ENCODE results near the gene HEBP2. TPM values are rescaled to one million over a fixed set of nuclear protein-coding genes. Genes with fewer than 3 reads are reported as not detected.

HEBP2 gene
- total RNA-seq, 2 donors from 2014 or later, result 30.9 to 34.0 TPM

DNA sequence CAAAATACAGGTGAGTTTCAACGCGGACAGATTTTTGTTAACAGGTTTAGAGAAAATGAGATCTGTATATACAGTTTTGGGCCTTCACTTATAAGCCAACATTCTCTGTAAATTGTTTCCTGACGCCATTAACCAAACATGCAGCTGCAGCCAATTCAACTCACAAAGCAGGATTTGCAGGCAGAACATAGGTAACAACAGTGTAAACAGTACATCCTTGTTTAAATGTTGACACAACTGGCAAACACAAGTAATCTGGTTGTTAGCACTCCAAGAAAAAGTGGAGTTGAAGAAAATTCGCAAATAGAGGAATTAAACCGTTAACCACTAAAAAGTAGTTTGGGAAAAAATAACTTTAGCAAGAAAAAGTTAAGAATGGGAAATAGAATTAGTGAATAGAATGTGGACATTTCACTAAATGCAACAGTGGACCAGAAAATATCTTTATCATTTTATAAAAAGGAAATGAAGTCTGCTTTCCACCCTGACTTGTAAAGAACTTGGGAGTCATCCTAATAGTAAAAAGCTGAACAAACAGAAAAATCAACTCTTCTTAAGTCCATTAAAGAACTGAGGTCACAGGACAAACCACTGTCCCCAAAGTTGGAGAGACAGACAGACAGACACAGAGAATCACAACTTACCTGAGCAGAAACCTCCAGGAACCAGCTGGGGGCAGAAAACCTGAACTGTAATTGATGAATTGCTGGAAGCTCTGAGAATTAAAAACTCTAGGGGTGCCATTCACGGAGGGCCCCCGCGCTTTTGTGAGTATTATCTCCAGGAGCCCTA is 16.2 kb upstream of the HEBP2 start:
- ATAC-seq, result no peak
- Mint-ChIP-seq H3K36me3 (no peaks in the 10 kb centered on the region), H3K9me3 (no peaks in the 10 kb centered on the region), H3K27ac (no peak overlapping the region)
- no peak for DNase-seq (ENCODE audit: low spot score in 2 of 2)

DNA sequence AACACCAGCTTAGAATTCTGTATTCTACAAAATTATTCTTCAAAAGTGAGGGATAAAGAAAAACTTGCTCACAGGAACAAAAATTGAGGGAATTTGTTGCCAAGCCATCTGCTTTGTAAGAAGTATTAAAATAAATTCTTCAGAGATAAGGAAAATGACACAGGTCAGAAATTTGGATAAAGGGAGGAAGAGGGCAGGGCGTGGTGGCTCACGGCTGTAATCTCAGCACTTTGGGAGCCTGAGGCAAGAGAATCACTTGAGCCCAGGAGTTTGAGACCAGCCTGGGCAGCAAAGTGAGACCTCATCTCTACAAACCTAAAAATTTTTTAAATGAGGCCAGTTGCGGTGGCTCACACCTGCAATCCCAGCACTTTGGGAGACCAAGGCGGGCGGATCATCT is 14.5 kb upstream of the HEBP2 start:
- H3K27ac Mint-ChIP-seq, result no peak overlapping the region
- no peaks in the 10 kb centered on the region for H3K9me3 Mint-ChIP-seq
- ATAC-seq, result no peak
- DNase-seq (ENCODE audit: low spot score in 2 of 2), result no peak
- H3K36me3 Mint-ChIP-seq, result no peaks in the 10 kb centered on the region

DNA sequence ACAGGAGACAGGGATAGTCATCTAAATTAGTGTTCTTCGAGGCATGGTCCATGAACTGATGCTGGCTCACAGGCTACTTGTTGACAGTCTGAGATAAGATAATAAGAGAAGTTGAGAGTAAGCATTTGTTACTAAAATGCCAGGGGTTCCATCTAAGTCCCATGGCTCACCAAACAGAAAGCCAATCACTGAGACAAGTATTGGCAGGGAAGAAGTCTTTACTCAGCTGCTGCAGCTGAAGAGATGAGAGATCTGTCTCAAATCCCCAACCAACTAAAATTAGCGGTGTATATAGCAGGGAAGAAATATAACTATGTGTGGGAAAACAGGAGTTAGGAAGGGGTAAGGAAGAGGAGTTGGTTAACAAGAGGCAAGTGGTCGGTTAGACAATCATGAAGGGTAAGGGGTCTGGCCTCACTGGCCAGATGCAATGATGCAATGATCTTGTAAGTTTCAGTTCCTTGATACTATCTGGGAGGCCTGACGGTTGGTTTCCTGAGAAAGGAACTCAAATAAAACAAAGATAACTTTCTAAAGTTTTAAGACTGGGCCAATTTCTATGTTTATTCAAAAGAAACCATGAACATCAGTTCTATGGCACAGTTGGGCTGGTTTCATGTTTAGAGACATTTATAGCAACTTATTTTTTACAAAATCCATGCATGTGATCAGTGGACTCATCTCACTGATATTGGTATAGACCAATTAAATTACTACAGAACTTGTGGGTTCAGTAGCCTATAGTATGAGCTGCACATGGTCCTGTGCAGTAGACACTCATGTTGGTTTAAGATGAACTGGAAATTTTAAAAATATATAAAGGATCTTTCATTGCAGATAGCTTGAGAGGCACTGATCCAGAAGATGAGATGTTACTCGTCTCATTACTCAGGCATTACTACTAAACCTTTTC is 9.9 kb upstream of the HEBP2 start:
- no peak for DNase-seq (ENCODE audit: low spot score in 2 of 2)
- no peak for ATAC-seq
- no peaks in the 10 kb centered on the region for H3K9me3 Mint-ChIP-seq
- H3K27ac Mint-ChIP-seq, result no peak overlapping the region
- no peaks in the 10 kb centered on the region for H3K36me3 Mint-ChIP-seq

DNA sequence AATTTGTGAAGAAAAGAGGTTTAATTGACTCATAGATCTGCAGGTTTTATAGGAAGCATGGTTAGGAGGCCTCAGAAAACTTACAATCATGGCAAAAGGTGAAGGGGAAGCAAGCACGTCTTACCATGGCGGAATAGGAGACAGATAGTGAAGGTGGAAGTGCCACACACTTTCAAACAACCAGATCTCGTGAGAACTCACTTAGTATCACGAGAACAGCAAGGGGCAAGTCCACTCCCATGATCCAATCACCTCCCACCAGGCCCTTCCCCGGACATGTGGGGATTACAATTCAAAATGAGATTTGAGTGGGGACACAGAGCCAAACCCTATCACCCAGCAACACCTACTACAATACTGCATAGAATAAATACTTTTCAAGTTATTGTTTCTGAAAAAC is 7.3 kb upstream of the HEBP2 start:
- DNase-seq (ENCODE audit: low spot score in 2 of 2), result no peak
- Mint-ChIP-seq H3K36me3 (no peaks in the 10 kb centered on the region), H3K9me3 (no peaks in the 10 kb centered on the region), H3K27ac (no peak overlapping the region)
- ATAC-seq, result no peak

DNA sequence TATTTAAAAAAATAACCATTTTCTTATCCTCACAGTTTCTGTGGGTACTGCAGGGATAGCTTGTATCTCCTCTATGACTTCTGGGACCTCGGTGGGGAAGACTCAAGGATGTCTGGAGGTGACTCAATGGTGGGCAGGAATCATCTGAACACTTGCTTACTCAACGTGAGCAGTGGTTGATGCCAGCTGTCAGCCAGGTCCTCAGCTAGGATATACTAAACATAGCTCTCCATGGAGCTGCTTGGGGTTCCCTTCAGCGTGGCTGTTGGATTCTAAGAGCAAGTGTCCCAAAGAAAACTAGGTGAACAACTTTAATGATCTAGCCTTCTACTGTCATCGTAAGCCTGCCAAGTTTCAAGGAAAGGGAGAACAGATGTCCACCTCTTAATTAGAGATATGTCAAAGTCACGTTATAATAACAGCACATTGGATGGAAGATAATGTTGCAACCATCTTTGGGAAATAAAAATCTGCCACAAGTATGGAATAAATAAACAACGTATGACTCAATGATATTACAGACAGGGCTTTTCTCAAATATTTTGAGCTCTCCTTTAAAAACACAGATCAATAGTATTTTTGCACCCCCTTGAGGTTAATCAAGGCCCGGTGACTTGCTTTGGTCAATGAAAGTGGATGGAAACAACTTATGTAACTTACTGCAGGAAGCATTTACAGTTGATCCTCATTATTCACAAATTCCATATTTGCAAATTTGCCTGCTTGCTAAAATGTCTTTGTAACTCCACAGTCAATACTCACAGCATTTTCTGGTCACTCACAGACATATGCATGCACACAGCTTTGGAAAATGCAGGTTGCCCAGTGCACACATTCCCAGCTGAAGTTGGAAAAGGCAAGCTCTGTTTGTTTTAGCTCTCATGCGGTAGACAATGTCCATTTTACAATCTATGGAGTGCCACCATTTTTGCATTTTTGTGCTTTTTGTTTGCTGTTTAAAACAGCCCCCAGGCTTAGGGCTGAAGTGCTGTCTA is 6.6 kb upstream of the HEBP2 start:
- DNase-seq (ENCODE audit: low spot score in 2 of 2) (no peak), ATAC-seq (no peak)
- Mint-ChIP-seq H3K9me3 (no peaks in the 10 kb centered on the region), H3K27ac (no peak overlapping the region), H3K36me3 (no peaks in the 10 kb centered on the region)

DNA sequence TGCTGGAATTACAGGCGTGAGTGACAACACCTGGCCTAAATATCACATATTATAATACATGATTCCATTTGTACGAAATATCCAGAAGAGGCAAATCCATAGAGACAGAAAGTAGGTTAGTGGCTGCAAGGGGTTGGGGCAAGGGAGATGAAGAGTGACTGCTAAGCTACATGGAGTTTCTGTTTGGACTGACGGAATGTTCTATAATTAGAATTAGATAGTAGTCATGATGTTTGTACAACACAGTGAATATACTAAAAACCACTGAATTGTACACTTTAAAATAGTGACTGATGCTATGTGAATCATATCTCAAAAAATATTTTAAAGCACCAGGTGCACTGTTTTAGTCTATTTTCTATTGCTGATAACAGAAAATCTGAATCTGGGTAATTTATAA is 3.7 kb upstream of the HEBP2 start:
- no peaks in the 10 kb centered on the region for H3K9me3 Mint-ChIP-seq
- H3K36me3 Mint-ChIP-seq, result peaks cover 0 to 6% of the 10 kb centered on the region in 2 donors
- H3K27ac Mint-ChIP-seq, result no peak overlapping the region
- ATAC-seq (no peak), DNase-seq (ENCODE audit: low spot score in 2 of 2) (no peak)

DNA sequence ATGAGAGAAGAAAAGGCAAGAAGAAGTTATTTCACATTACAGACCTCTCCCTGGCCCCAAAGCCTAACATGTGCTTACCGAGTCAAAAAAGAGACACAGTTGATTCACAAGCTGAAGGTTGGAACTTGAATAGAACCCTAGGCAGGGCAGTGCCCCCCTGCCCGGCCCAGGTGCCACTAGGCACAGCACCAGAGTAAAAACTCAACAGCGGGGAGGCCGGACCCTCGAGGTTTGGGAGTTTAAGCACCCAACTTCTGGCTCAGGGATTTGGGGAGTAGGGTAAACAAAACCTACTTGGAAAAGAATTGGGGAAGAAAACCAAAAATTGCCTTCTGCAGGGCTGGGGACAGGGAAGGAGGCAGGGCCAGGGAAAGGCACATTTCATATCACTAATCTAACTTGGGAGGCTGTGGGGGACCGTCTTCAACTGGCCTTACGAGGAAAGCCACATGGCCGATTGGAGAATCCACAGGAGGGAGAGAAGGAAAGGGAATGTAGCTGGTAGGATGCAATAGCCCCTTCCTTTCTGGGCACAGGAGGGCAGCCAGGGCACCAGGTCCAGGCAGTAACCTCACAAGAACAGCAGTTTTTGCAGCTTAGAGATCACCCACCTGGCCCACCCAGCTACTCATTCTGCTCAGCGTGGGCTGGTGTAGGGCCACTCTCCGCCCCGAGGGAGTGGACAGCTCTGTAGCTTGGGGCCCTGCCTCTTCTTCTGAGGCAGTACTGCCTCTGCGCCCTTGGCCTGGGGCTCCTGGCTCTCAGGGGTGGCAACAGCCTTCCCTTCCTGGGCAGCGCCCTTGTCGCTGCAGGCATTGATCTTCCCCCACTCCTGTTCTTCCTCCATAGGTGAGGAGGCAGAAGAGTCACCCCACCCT is 1.8 kb upstream of the HEBP2 start:
- no peak for ATAC-seq
- DNase-seq (ENCODE audit: low spot score in 2 of 2), result no peak
- H3K9me3 Mint-ChIP-seq, result no peaks in the 10 kb centered on the region
- H3K27ac Mint-ChIP-seq, result no peak overlapping the region
- H3K36me3 Mint-ChIP-seq, result peaks cover 0 to 17% of the 10 kb centered on the region in 2 donors

DNA sequence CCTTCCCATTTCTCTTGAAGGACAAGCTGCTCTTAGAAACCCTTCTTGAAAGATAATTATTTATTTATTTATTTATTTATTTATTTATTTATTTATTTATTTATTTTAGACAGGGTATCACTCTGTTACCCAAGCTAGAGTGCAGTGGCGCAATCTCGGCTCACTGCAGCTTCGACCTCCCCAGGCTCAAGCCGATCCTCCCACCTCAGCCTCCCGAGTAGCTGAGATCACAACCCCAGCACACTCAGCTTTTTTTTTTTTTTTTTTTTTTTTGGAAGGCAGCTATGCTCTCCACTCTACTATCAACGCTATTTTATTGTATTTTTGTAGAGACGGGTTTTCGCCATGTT is 1.2 kb upstream of the HEBP2 start:
- Mint-ChIP-seq H3K27ac (peak overlapping the region in 1 of 2 donors; percentile 76), H3K36me3 (peaks cover 0 to 17% of the 10 kb centered on the region in 2 donors), H3K9me3 (no peaks in the 10 kb centered on the region)
- ATAC-seq (no peak), DNase-seq (ENCODE audit: low spot score in 2 of 2) (no peak)

DNA sequence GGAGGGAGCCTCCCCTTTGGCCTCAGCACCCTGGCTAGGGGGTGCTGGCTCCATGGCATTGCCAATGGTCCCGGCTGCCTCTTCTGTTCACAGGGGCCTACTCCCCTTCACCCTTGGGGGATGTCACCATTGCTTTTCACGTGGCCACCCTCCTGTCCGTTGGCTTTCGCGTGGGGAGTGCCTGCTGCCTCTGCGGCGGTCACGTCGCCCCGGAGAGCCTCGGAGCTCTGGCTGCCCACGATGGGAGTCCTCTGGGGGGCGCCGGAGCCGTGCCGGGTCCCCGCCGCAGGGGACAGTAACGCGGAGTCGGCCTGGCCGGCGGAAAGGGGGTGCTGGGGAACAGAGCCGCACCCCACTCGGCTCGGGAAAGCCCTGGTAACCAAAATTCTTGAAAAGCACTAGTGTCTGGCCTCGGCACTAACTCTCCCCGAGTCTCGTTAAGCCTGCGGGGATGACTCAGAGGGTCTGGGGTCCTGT is 661 bp upstream of the HEBP2 start:
- Mint-ChIP-seq H3K36me3 (peaks cover 0 to 21% of the 10 kb centered on the region in 2 donors), H3K9me3 (no peaks in the 10 kb centered on the region), H3K27ac (peak overlapping the region in 1 of 2 donors; percentile 76)
- DNase-seq (ENCODE audit: low spot score in 2 of 2), result peak in 1 of 2 donors; percentile 38
- peak; percentile 29 to 54 for ATAC-seq

DNA sequence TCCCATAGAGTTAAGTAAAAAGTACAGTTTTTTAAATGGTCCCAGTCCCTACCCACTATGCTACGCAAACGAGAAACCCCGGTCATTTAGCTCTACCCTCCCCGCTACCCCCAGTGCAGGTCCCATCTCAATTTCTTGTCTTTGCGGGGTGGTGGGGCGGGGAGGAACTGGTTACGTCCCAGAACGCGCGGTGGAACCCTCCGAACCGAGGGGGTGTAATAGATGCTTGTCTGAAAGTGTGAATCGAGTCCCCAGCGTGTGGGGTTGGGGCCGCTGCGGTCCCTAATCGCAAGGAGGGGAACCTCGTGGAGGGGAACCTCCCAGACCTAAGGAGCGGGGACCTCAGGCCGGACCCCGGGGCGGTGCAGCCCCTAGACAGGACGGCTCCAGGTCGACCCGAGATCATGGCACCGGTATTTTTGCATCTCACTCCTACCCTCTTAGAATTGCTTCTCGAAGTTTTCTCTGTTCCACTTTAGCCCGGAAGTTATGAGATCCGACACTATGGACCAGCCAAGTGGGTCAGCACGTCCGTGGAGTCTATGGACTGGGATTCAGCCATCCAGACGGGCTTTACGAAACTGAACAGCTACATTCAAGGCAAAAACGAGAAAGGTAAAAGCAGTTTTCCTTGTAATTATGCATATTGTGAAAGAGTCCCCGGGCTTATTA is 779 bp downstream of the HEBP2 start:
- ATAC-seq, result peak in 1 of 2 donors; percentile 8
- DNase-seq (ENCODE audit: low spot score in 2 of 2), result peak in 1 of 2 donors; percentile 28
- no peaks in the 10 kb centered on the region for H3K9me3 Mint-ChIP-seq
- H3K36me3 Mint-ChIP-seq, result peaks cover 9 to 36% of the 10 kb centered on the region in 2 donors
- peak overlapping the region; percentile 32 to 77 for H3K27ac Mint-ChIP-seq

DNA sequence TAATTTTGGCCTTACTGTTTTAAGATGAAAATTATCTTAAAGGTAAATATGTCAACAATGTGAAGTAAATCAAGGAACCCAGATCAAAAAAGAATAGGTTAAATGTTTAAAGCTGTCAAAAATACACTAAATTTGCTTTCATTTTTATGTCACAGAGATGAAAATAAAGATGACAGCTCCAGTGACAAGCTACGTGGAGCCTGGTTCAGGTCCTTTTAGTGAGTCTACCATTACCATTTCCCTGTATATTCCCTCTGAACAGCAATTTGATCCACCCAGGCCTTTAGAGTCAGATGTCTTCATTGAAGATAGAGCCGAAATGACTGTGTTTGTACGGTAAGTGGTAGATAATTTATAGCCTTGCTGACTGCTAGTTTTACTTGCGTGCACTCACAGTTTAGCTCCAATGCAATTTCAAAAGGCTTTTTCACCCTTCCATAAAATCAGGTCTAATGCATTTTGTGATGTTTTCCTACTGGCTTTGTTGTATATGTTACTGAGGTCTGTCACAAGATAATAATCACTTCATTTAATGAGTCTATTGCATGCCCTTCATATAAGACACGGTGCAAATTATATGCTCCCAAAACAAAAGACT is 1.9 kb downstream of the HEBP2 start:
- no peaks in the 10 kb centered on the region for H3K9me3 Mint-ChIP-seq
- H3K27ac Mint-ChIP-seq, result no peak overlapping the region
- DNase-seq (ENCODE audit: low spot score in 2 of 2) (no peak), ATAC-seq (no peak)
- H3K36me3 Mint-ChIP-seq, result peaks cover 12 to 39% of the 10 kb centered on the region in 2 donors

DNA sequence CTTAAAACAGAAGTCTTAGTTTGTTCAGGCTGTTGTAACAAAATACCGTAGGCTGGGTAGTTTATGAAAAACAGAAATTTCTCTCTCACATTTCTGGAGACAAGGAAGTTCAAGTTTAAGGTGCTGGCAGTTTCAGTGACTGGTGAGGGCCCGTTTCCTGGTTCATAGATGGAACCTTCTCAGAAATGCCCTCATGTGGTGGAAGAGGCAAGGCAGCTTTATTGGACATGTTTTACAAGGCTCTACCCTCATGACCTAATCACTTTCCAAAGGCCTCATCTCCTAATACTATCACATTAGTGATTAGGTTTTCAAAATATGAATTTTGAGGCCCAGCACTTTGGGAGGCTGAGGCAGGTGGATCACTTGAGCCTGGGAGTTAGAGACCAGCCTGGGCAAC is 2.4 kb downstream of the HEBP2 start:
- Mint-ChIP-seq H3K9me3 (no peaks in the 10 kb centered on the region), H3K27ac (no peak overlapping the region), H3K36me3 (peaks cover 15 to 39% of the 10 kb centered on the region in 2 donors)
- DNase-seq (ENCODE audit: low spot score in 2 of 2) (no peak), ATAC-seq (no peak)

DNA sequence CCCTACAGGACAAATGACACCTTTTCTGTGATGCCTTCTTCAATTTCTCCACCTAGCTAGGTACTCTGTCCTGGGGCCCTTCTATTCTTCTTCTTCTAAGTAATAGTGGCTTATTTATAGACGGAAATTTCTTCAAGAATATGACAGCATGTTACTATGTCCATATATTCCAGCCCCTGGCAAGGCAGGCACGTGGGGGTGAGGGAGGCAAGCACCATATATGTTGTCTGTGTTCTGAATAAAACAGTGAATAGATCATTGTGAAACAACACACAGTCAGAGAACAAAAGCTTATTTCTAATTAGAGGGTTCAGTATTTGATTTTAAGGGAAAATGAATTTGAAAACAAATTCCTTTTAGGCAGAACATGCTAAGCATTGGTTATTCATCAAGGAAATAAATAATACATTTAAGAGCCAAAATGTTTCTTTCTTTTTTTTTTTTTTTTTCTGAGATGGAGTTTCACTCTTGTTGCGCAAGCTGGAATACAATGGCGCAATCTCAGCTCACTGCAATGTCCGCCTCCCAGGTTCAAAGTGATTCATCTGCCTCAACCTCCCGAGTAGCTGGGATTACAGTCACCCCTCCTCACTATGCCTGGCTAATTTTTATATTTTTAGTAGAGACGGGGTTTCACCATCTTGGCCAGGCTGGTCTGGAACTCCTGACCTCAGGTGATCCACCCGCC is 6.2 kb downstream of the HEBP2 start:
- Mint-ChIP-seq H3K27ac (peak overlapping the region; percentile 0 to 61), H3K36me3 (peaks cover 26 to 45% of the 10 kb centered on the region in 2 donors), H3K9me3 (no peaks in the 10 kb centered on the region)
- ATAC-seq (no peak), DNase-seq (ENCODE audit: low spot score in 2 of 2) (no peak)

Data from activated naive CD4-positive, alpha-beta T cell treated with anti-CD3 and anti-CD28 coated beads, Interleukin-2, amount 50 U/mL, for 72 hours (primary cell).